ENCODE measurements around the gene NDST1.

The NDST1 gene

GRCh38 chr5:150578781-150579461, 71.0 kb downstream of the NDST1 start:
- H3K4me3 ChIP-seq (ENCODE audit: low read depth, low read length), result no peak overlapping the region
- no peak for DNase-seq (ENCODE audit: low read depth)
- no peak for TF ChIP-seq CTCF (conservative IDR thresholded peaks at IDR 0.05; ENCODE audit: low read depth, low read length)

DNA sequence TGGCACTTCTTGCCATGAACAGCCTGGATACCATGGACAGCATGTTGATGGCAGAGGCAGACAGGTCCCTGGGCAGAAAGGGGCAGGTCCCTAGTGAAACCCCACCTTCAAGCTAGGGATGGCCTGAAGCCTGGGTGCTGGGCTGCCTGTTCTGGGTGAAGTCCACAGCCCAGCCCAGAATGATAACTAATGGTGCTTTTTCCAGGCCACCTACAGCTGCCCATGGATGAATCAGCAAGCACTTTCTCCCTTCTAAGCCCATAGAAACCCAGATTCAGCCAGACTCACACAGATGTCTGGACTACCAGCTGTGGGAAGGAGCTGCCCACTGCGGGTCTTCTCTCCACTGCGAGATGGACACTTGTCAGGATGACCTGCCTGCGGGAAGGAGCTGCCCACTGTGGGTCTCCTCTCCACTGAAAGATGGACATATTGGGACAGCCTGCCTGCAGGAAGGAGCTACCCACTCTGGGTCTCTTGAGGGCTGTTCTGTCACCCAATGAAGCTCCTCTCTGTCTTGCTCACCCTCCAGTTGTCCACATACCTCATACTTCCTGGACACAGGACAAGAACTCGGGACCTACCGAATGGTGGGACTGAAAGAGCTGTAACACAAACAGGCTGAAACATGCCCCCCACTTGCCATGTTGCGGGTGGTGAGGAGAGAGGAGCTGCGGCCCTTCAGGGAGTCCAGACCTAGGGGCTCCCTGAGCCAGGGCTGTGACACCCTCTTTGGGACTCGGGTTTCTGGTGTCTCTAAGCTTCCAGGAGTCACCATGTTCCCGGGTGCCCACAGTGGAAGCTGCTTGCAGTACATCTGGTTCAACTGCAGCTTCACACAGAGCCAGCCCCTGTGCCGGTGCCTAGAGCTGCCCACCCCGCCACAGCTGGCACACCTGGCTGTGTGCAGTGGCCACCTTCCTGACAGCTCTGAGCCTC, 71.8 kb downstream of the NDST1 start:
- TF ChIP-seq CTCF (conservative IDR thresholded peaks at IDR 0.05; ENCODE audit: low read depth, low read length), result no peak
- DNase-seq (ENCODE audit: low read depth), result no peak
- no peak overlapping the region for H3K4me3 ChIP-seq (ENCODE audit: low read depth, low read length)

- no peak for TF ChIP-seq CTCF (conservative IDR thresholded peaks at IDR 0.05; ENCODE audit: low read depth, low read length)
- no peak for DNase-seq (ENCODE audit: low read depth)
- no peak overlapping the region for H3K4me3 ChIP-seq (ENCODE audit: low read depth, low read length)
These were observed 73.0 kb downstream of the NDST1 start for GRCh38 chr5:150580917-150581316.

- no peak for TF ChIP-seq CTCF (conservative IDR thresholded peaks at IDR 0.05; ENCODE audit: low read depth, low read length)
- no peak overlapping the region for H3K4me3 ChIP-seq (ENCODE audit: low read depth, low read length)
- DNase-seq (ENCODE audit: low read depth), result peak; percentile 68
These were observed 74.5 kb downstream of the NDST1 start for GRCh38 chr5:150582241-150583109.

DNA sequence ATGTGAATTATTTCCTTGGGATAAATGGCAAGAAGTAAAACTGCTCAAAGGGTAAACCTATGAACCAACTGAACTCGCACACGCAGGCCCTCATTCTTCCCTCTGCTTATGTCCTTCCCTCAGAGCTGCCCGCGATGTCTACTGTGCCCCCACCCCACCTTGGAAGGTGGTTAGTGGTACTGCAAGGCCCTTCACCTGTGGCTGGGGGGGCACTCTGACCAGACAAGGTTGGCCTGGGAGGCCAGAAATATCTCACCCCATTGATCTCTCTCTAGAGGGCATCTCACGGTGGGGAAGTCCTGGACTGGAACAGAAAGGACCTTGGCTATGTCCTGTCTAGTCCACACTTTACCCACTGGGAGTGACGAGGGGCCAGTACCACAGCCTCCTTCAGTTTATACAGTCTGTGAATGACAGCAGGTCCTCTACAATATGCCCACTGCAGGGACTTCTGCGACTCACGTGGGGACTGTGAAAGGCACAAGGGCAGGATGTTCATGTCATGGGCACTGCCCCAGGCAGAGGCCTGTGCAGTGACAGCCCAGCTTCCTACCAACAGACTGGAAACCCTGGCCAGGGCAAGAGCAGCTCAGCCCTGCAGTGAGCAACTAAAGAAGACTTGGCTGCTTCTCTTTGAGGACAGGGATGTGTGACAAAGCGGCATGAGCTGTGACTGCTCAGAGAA, 75.8 kb downstream of the NDST1 start:
- H3K4me3 ChIP-seq (ENCODE audit: low read depth, low read length), result no peak overlapping the region
- no peak for TF ChIP-seq CTCF (conservative IDR thresholded peaks at IDR 0.05; ENCODE audit: low read depth, low read length)
- DNase-seq (ENCODE audit: low read depth), result no peak

Measured in choroid plexus epithelial cell (primary cell).